ENCODE results near the gene WNK2.

Gene WNK2

DNA sequence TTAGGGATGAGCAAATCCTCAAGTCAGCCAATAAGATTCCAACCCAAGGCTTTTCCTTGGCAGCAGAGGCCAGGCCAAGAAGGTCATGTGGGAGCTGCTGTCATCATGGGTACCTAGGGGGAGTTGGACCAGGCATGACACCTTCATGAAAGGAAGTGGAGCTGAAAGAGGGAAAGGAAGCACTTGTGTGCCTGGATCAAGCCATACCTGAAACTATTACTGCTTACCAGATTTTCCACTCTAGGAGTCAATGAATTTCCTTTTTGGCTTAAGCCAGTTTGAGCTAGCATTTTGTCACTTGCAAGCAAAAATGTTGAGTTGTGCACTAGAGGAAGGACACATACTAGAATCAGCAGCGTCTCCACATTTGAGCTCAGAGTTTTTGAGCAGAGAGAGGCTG lies 14.5 kb upstream of the WNK2 start:
- Histone ChIP-seq H3K36me3 (ENCODE audit: low read depth) (no peaks in the 10 kb centered on the region), H3K9me3 (ENCODE audit: severe bottlenecking) (no peaks in the 10 kb centered on the region), H3K4me1 (ENCODE audit: insufficient read depth, poor library complexity, severe bottlenecking) (no peaks in the 10 kb centered on the region), H3K4me3 (ENCODE audit: severe bottlenecking) (no peak overlapping the region), H3K27ac (ENCODE audit: poor library complexity, severe bottlenecking) (no peak overlapping the region), H3K27me3 (ENCODE audit: insufficient read depth, poor library complexity, severe bottlenecking) (no peaks in the 10 kb centered on the region)
- no peak for DNase-seq (ENCODE audit: low spot score)
- TF ChIP-seq CTCF (IDR thresholded peaks at IDR 0.05; ENCODE audit: poor library complexity, severe bottlenecking): no peak
- ATAC-seq (ENCODE audit: low read depth): no peak

GRCh38 chr9:93170571-93170970 lies 13.4 kb upstream of the WNK2 start:
- no peak overlapping the region for H3K4me3 ChIP-seq (ENCODE audit: severe bottlenecking)
- H3K36me3 ChIP-seq (ENCODE audit: low read depth): no peaks in the 10 kb centered on the region
- TF ChIP-seq CTCF (IDR thresholded peaks at IDR 0.05; ENCODE audit: poor library complexity, severe bottlenecking): no peak
- no peaks in the 10 kb centered on the region for H3K27me3 ChIP-seq (ENCODE audit: insufficient read depth, poor library complexity, severe bottlenecking)
- H3K9me3 ChIP-seq (ENCODE audit: severe bottlenecking): no peaks in the 10 kb centered on the region
- no peak overlapping the region for H3K27ac ChIP-seq (ENCODE audit: poor library complexity, severe bottlenecking)
- no peak for ATAC-seq (ENCODE audit: low read depth)
- no peaks in the 10 kb centered on the region for H3K4me1 ChIP-seq (ENCODE audit: insufficient read depth, poor library complexity, severe bottlenecking)
- DNase-seq (ENCODE audit: low spot score): no peak

DNA sequence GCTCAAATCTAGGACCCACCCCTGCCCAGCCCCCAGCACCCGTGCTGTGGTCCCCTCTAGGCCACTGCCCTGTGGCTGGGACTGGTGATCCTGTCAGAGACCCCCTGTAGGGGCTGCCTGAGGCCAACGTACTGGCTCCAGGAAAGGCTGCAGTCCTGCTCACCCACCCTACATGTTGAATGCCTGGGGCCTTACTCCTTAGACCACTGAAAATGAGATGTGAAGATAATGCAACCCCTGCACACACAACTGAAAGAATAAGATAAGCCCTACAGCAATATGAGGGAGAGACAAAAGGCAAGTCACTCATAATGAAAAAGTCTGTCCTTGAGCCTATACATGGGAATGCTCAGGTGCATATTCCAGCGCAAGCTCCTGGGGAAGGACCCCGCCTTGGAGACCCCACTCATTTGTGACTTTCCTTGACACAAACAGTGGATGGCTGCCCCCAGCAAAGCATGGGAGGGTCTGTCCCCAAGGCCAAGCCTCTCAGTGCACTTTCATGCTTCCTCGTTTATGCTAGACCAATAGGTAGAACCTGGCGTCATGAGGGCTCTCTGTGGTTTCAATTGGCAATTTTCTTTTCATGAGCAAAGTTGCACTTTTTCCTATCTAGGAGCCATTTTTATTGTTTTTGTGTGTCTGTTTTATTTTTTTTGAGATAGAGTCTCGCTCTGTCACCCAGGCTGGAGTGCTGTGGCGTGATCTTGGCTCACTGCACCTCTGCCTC lies 12.5 kb upstream of the WNK2 start:
- no peaks in the 10 kb centered on the region for H3K36me3 ChIP-seq (ENCODE audit: low read depth)
- DNase-seq (ENCODE audit: low spot score) (no peak), ATAC-seq (ENCODE audit: low read depth) (no peak)
- no peaks in the 10 kb centered on the region for H3K4me1 ChIP-seq (ENCODE audit: insufficient read depth, poor library complexity, severe bottlenecking)
- no peak for TF ChIP-seq CTCF (IDR thresholded peaks at IDR 0.05; ENCODE audit: poor library complexity, severe bottlenecking)
- no peaks in the 10 kb centered on the region for H3K27me3 ChIP-seq (ENCODE audit: insufficient read depth, poor library complexity, severe bottlenecking)
- H3K4me3 ChIP-seq (ENCODE audit: severe bottlenecking): no peak overlapping the region
- no peaks in the 10 kb centered on the region for H3K9me3 ChIP-seq (ENCODE audit: severe bottlenecking)
- no peak overlapping the region for H3K27ac ChIP-seq (ENCODE audit: poor library complexity, severe bottlenecking)

GRCh38 chr9:93172666-93173364 lies 11.1 kb upstream of the WNK2 start:
- no peak for TF ChIP-seq CTCF (IDR thresholded peaks at IDR 0.05; ENCODE audit: poor library complexity, severe bottlenecking)
- ATAC-seq (ENCODE audit: low read depth) (no peak), DNase-seq (ENCODE audit: low spot score) (no peak)
- Histone ChIP-seq H3K27ac (ENCODE audit: poor library complexity, severe bottlenecking) (no peak overlapping the region), H3K36me3 (ENCODE audit: low read depth) (no peaks in the 10 kb centered on the region), H3K9me3 (ENCODE audit: severe bottlenecking) (no peaks in the 10 kb centered on the region), H3K27me3 (ENCODE audit: insufficient read depth, poor library complexity, severe bottlenecking) (no peaks in the 10 kb centered on the region), H3K4me1 (ENCODE audit: insufficient read depth, poor library complexity, severe bottlenecking) (no peaks in the 10 kb centered on the region), H3K4me3 (ENCODE audit: severe bottlenecking) (no peak overlapping the region)
